ENCODE results near the gene CRLF2.
A peak's percentile ranks its signal among the peaks of the same experiment; 100 is the strongest.
"Not testable (repeated sequence)": the region's sequence is repeated elsewhere in the genome, so short reads cannot be mapped to it uniquely, and the experiment has no call there.

The CRLF2 gene

GRCh38 chrX:1164322-1165288 is 47.8 kb downstream of the CRLF2 start:
- no peak for TF ChIP-seq CTCF (IDR thresholded peaks at IDR 0.05; ENCODE audit: control extremely low read depth, extremely low read depth, low read depth, missing control alignments)
- POLR2A ChIA-PET, result no interaction called here
- CTCF ChIA-PET, result no interaction called here
- peak; percentile 33 for DNase-seq (ENCODE audit: extremely low spot score)

GRCh38 chrX:1163231-1163630 is 49.2 kb downstream of the CRLF2 start:
- POLR2A ChIA-PET, result no interaction called here
- CTCF ChIA-PET, result no interaction called here
- TF ChIP-seq CTCF (IDR thresholded peaks at IDR 0.05; ENCODE audit: control extremely low read depth, extremely low read depth, low read depth, missing control alignments), result no peak
- no peak for DNase-seq (ENCODE audit: extremely low spot score)

GRCh38 chrX:1162119-1162916 is 50.1 kb downstream of the CRLF2 start:
- ChIA-PET POLR2A (no interaction called here), CTCF (no interaction called here)
- TF ChIP-seq CTCF (IDR thresholded peaks at IDR 0.05; ENCODE audit: control extremely low read depth, extremely low read depth, low read depth, missing control alignments), result no peak
- DNase-seq (ENCODE audit: extremely low spot score), result no peak

- no peak for TF ChIP-seq CTCF (IDR thresholded peaks at IDR 0.05; ENCODE audit: control extremely low read depth, extremely low read depth, low read depth, missing control alignments)
- ChIA-PET CTCF (no interaction called here), POLR2A (no interaction called here)
- no peak for DNase-seq (ENCODE audit: extremely low spot score)
Observed at GRCh38 chrX:1159548-1159947, 52.9 kb downstream of the CRLF2 start.

- CTCF ChIA-PET; DNase-seq (ENCODE audit: extremely low spot score); POLR2A ChIA-PET: not testable (repeated sequence)
Observed at GRCh38 chrX:1156681-1157455, 55.6 kb downstream of the CRLF2 start.

GRCh38 chrX:1153940-1154339 is 58.5 kb downstream of the CRLF2 start:
- DNase-seq (ENCODE audit: extremely low spot score), result no peak
- ChIA-PET CTCF (no interaction called here), POLR2A (no interaction called here)
- TF ChIP-seq CTCF (IDR thresholded peaks at IDR 0.05; ENCODE audit: control extremely low read depth, extremely low read depth, low read depth, missing control alignments), result no peak
